Stomach (tissue), 9 donors: ENCODE measurements around the gene MAST3. TPM values are rescaled to one million over a fixed set of nuclear protein-coding genes. Genes with fewer than 3 reads are reported as not detected.
A peak's percentile ranks its signal among the peaks of the same experiment; 100 is the strongest.

Experiments used
- DNase-seq, 2 donors: peaks; one replicate each; pipeline versions ENCODE4 v3.0.0 to v3.0.0-alpha.2; 2013 to 2019
- H3K27ac ChIP-seq, 5 donors: fragments of 200-600 bp in 4 of 5; sonication (generic) in 4 of 5; one replicate each; pipeline ENCODE4 v1.5.1; 2013 to 2019; ENCODE audit warnings: mild to moderate bottlenecking in 1 of 5, moderate library complexity in 1 of 5
- H3K27me3 ChIP-seq, 3 donors: fragments of 200-600 bp; sonication (generic); one replicate each; pipeline ENCODE4 v1.5.1; 2017 to 2019; ENCODE audit warnings: mixed run types in 1 of 3
- H3K36me3 ChIP-seq, 4 donors: fragments of 200-600 bp; sonication (generic); 1 replicate in 3 of 4; 2 replicates in 1 of 4; pipeline ENCODE4 v1.5.1; 2016 to 2019
- H3K4me1 ChIP-seq, 4 donors: fragments of 200-600 bp; sonication (generic); one replicate each; pipeline ENCODE4 v1.5.1; 2016 to 2019
- H3K4me3 ChIP-seq, 4 donors: fragments of 200-600 bp; sonication (generic) in 3 of 4; one replicate each; pipeline ENCODE4 v1.5.1; 2016 to 2019; ENCODE audit warnings: mild to moderate bottlenecking in 1 of 4
- H3K9me3 ChIP-seq, 4 donors: fragments of 200-600 bp; sonication (generic); one replicate each; pipeline ENCODE4 v1.5.1; 2016 to 2019
- CTCF ChIP-seq, 7 experiments: fragments of 450-650 bp in 4 of 7; fragments of 200-600 bp in 3 of 7; sonication (generic) in 3 of 7; IDR thresholded peaks; one replicate each; pipeline ENCODE4 v1.5.1; 2016 to 2019; ENCODE audit warnings: antibody characterized with exemption in 7 of 7, control low read depth in 2 of 7, mild to moderate bottlenecking in 1 of 7
- EP300 ChIP-seq: sonication (generic); formaldehyde crosslinking; IDR thresholded peaks from one replicate; pipeline ENCODE4 v1.6.1; 2017; ENCODE audit warnings: antibody characterized with exemption
- POLR2A ChIP-seq, 4 donors: fragments of 450-650 bp; IDR thresholded peaks; one replicate each; pipeline ENCODE4 v1.6.1; 2016; ENCODE audit warnings: antibody characterized with exemption in 4 of 4, control low read depth in 2 of 4, mild to moderate bottlenecking in 1 of 4, moderate library complexity in 1 of 4
- POLR2AphosphoS5 ChIP-seq, 3 donors: sonication (generic); formaldehyde crosslinking; IDR thresholded peaks; one replicate each; pipeline ENCODE4 v1.6.1; 2016; ENCODE audit warnings: antibody characterized with exemption in 3 of 3
- WGBS, 5 donors: extraction: QIAGEN DNeasy Blood & Tissue Kit in 3 of 5; methylation state at CpG; one replicate each; pipeline versions ENCODE4 v1.1.5 to v1.1.7; 2013 to 2018; 5-methylcytosine and 5-hydroxymethylcytosine counted together
- intact Hi-C: fragments of 100-400 bp; cut with DNase I; formaldehyde crosslinking; loops from one replicate; pipeline ENCODE4 v1.15.1; 2023; ENCODE audit warnings: low total_unique reads
- polyA plus RNA-seq, 3 donors: library from polyadenylated mRNA; stranded (reverse); fragments of 200-250 nt; gene quantifications; one replicate each; pipeline ENCODE4 v1.2.3, GENCODE V29; 2013
- total RNA-seq, 5 donors: library from RNA; depleted of rRNA; stranded (reverse); fragments of >200 nt; gene quantifications; one replicate each; pipeline versions ENCODE4 v1.1.0 to v1.2.3, GENCODE V29; 2014 to 2016
- donor health status: healthy with polysubstance abuse.
- donor health status: Bipolar disorder and iron deficiency.
- donor health status: healthy.

MAST3 gene
- total and polyA plus RNA-seq, 8 donors, result 1.7 to 29.0 (median 6.9) TPM

- Histone ChIP-seq H3K27ac (no peak overlapping the region), H3K4me1 (peaks cover 18 to 31% (median 28%) of the 10 kb centered on the region in 4 donors), H3K9me3 (no peaks in the 10 kb centered on the region), H3K36me3 (no peaks in the 10 kb centered on the region), H3K4me3 (no peak overlapping the region), H3K27me3 (no peaks in the 10 kb centered on the region)
- whole genome bisulfite sequencing, 5 donors, result 82 to 95% (median 90%) methylated on average over 4 of the region's 4 CpGs
- DNase-seq, result no peak
- TF ChIP-seq POLR2A (IDR thresholded peaks at IDR 0.05) (no peak), EP300 (no peak), CTCF (IDR thresholded peaks at IDR 0.05) (no peak), POLR2AphosphoS5 (IDR thresholded peaks at IDR 0.05) (no peak)
- intact Hi-C loops, result no loop called here
These were observed 92.7 kb downstream of the MAST3 start for GRCh38 chr19:18190278-18190677.

- Histone ChIP-seq H3K4me3 (peak overlapping the region; percentile 52 to 72 (median 60)), H3K27me3 (no peaks in the 10 kb centered on the region), H3K27ac (peak overlapping the region; percentile 81 to 98 (median 98)), H3K4me1 (peaks cover 18 to 34% (median 28%) of the 10 kb centered on the region in 4 donors), H3K9me3 (no peaks in the 10 kb centered on the region), H3K36me3 (peaks cover 6 to 12% (median 12%) of the 10 kb centered on the region in 4 donors)
- WGBS, 5 donors, result 36 to 55% (median 47%) methylated on average over 5 of the region's 5 CpGs
- DNase-seq, result no peak
- TF ChIP-seq CTCF (IDR thresholded peaks at IDR 0.05), result no peak
- no peak for TF ChIP-seq EP300
- TF ChIP-seq POLR2AphosphoS5 (IDR thresholded peaks at IDR 0.05), result no peak
- no peak for TF ChIP-seq POLR2A (IDR thresholded peaks at IDR 0.05)
- intact Hi-C loops, result no loop called here
These were observed 94.1 kb downstream of the MAST3 start for GRCh38 chr19:18191640-18192062.

GRCh38 chr19:18192673-18193387, 95.3 kb downstream of the MAST3 start, which contains the start of gene MPV17L2:
MPV17L2 (plus strand) TSS chr19:18193218; CDS start chr19:18193282, 64 bp downstream.
- Histone ChIP-seq H3K36me3 (peaks cover 6 to 24% (median 21%) of the 10 kb centered on the region in 4 donors), H3K4me1 (peaks cover 18 to 34% (median 28%) of the 10 kb centered on the region in 4 donors), H3K27ac (peak within 1 kb of the TSS; percentile 96 to 98 (median 98)), H3K4me3 (peak within 1 kb of the TSS; percentile 65 to 92 (median 82)), H3K9me3 (no peaks in the 10 kb centered on the region), H3K27me3 (no peaks in the 10 kb centered on the region)
- WGBS, 5 donors, result 0% methylated on average over 42 to 74 of the region's 74 CpGs
- TF ChIP-seq POLR2AphosphoS5 (IDR thresholded peaks at IDR 0.05) (peak; percentile 91 to 99 (median 98)), CTCF (IDR thresholded peaks at IDR 0.05) (no peak), POLR2A (IDR thresholded peaks at IDR 0.05) (peak in 2 of 4 donors; percentile 68 to 91)
- intact Hi-C loops, result no loop called here
- DNase-seq, result peak; percentile 99 to 100

GRCh38 chr19:18193388-18194180, 96.0 kb downstream of the MAST3 start:
- intact Hi-C loops, result no loop called here
- TF ChIP-seq CTCF (IDR thresholded peaks at IDR 0.05), result no peak
- TF ChIP-seq EP300, result no peak
- TF ChIP-seq POLR2AphosphoS5 (IDR thresholded peaks at IDR 0.05), result no peak
- no peak for TF ChIP-seq POLR2A (IDR thresholded peaks at IDR 0.05)
- WGBS, 5 donors, result 4 to 6% (median 4%) methylated on average over 20 to 46 of the region's 46 CpGs
- peaks cover 18 to 34% (median 28%) of the 10 kb centered on the region in 4 donors for H3K4me1 ChIP-seq
- H3K4me3 ChIP-seq, result peak overlapping the region; percentile 65 to 92 (median 82)
- DNase-seq, result no peak
- H3K36me3 ChIP-seq, result peaks cover 7 to 31% (median 29%) of the 10 kb centered on the region in 4 donors
- H3K27ac ChIP-seq, result peak overlapping the region; percentile 88 to 98 (median 96)
- no peaks in the 10 kb centered on the region for H3K27me3 ChIP-seq
- H3K9me3 ChIP-seq, result no peaks in the 10 kb centered on the region
